GM19099 (cell line): Measurements from ENCODE around the gene PURA.

Experiments
- POLR2A ChIP-seq: IDR thresholded peaks from 3 replicates; pipeline ENCODE4 v1.6.1; 2011; ENCODE audit warnings: low read depth; ENCODE audit not compliant: insufficient read length; ENCODE audit errors: extremely low read depth

Gene PURA

DNA sequence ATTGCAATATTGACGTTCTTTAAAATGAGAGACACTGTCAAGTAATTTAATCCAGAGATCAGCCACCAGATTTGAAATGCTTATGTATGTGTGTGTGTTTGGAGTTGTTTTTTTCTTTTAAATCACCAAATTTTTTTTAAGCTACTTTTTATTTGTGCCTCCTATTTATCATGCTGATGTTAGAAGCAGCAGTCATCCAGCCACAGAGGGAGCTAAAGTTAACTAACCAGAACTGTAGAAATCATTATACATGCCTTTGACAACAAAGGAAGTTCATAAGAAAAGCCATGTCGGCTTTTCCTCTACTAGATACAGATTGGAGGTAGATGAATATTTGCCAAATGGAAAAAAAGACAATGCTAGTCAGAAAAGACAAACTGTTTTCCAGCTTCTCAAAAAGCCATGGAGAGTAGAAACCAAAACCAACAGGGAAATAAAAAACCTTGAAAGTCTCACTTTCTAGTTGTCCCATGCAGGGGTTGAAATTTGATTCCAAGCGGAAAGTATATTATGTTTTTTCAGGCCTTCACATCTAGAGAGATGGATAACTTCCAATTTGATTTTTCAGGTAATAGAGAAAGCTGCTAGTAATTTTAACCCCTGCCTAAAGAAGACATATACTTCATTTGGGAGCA lies 4.5 kb downstream of the PURA start:
- no peak for TF ChIP-seq POLR2A

DNA sequence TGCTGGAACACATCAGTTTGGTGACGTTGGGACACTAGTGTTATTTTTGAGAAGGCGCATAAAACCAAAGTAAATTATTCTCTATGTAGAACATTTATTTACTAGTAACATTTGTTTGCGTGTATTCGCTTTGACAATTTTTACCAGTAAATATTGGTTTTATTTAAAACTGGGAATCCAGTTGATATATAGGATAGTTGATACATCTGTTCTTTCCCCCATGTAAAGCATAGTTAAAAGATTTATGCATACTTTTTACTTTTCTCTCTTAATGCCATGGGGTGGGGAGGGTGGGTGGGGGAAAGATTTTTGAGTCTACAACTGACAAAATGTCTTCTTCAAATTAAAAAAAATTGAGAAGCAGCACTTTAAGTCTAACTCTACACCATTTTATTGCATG lies 11.7 kb downstream of the PURA start, which contains the start of gene IGIP:
Gene IGIP, plus strand, starts transcription at position 301 of the 400 bp plus-strand sequence. CDS start 2,540 bp downstream, outside the sequence.
- no peak for TF ChIP-seq POLR2A

- no peak for TF ChIP-seq POLR2A
Observed at GRCh38 chr5:140126315-140127012, 12.6 kb downstream of the PURA start.

DNA sequence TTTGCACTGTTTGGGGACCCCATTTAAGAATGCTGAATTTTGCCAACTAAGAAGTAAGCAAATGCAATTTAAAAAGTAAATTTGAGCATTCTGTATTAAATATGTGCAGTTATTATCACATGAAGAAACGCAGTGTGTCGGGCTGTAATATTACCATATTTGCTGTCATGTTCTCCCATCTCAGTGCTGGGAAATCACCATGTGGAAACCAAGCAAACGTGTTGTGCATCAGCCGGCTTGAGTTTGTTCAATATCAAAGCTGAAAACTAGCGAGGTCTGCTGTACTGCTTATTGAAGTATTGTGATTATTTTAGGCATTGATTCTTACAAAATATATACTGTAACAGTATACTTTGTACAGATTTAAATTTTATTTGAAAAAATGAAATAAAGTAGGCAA lies 14.5 kb downstream of the PURA start:
- TF ChIP-seq POLR2A, result no peak

- no peak for TF ChIP-seq POLR2A
Observed at GRCh38 chr5:140130949-140131733, 17.2 kb downstream of the PURA start.

GRCh38 chr5:140131967-140132409 lies 18.1 kb downstream of the PURA start:
- TF ChIP-seq POLR2A, result no peak

- TF ChIP-seq POLR2A, result no peak
Observed at GRCh38 chr5:140133514-140134167, 19.7 kb downstream of the PURA start.

DNA sequence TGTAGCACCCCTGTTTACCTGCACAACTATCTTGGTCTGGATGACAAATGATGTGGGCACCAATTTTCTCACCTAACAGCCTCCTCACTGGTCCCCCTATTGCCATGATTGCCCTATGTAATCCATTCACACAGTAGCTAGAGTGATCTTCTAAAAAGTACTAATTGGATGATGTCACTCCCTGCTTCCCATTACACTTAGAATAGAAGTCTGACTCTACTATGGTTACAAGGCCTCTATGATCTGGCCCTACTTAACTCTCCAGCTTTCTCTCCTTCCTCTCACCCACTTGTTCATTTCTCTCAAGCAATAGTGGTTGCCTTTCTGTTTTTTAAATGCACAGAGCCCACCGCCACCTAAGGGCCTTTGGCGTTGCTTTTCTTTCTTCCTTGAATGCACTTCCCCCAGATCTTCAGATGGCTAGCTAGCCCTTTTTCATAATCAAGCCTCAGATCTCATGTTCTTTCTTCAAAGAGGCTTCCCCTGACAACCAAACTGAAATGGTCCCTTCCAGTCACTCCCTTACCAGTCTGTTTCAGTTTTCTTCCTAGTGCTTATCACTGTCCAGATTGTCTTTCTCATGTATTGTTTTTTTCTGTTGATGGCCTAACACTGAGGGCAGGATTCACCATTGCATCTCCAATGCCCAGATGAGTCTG lies 20.5 kb downstream of the PURA start:
- no peak for TF ChIP-seq POLR2A

GRCh38 chr5:140135127-140135526 lies 21.2 kb downstream of the PURA start:
- no peak for TF ChIP-seq POLR2A

DNA sequence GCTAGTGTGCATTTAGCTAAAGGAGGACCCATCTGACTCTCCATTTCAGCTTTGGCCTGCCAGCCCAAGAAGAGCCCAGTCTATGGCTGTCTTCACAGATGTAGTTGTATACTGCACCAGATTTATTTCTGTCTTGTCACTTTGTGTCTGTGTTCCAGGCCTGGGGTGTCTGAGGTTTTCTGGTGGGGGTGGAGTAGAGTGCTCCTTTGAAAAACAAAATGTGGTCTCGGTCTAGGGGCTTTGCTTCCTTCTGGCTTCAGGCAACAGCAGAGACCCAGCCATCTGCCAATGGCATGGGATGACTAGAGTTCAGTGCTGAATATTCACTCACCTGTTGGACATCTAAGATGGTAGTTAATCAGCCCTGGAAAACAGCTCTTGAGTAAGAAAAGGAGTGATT lies 22.7 kb downstream of the PURA start:
- no peak for TF ChIP-seq POLR2A

GRCh38 chr5:140140435-140140834 lies 26.5 kb downstream of the PURA start:
- no peak for TF ChIP-seq POLR2A

DNA sequence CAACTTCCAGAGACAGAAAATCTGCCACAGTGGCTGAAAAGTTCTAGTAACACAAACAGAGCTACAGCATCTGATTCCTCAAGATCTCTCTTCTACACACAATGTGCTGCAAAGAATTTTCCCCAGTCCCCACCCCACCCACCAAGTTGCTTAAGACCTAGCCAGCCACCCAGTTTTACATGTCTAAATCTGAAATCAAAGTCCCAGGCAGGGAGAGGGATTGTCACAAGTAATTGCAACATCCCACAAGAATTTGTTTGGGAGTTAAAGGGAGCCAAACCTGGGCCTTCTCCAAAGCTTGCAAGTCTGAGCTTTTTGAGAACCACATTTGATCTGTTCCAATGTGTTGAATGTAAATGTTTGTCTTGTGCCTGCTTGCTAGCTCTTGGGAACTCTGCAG lies 27.3 kb downstream of the PURA start:
- TF ChIP-seq POLR2A, result no peak

DNA sequence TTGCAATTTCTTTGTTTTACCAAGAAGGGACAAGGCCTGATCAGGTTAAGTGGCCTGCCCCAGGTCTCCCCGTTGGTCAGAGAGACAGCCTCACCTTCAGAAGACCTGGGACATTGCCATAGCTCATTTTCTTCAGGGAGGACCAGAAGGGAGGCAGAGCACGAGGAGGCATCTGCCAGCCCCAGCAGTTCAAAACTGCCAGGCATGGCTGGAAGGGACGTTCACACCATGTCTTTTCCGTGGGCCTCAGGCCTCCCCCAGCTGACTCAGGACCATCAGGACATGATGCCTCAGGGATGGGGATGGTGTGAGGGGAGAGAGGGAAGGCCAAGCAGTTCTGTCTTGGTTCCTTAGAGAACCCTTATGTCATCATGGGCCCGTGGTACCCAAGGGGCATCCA lies 28.3 kb downstream of the PURA start:
- TF ChIP-seq POLR2A, result no peak

- TF ChIP-seq POLR2A, result no peak
Observed at GRCh38 chr5:140142856-140143255, 28.9 kb downstream of the PURA start.
